ENCODE measurements around the gene OSBPL2.

The OSBPL2 gene

GRCh38 chr20:62262064-62262463 is 23.7 kb downstream of the OSBPL2 start:
- Mint-ChIP-seq H3K9me3 (peaks cover 0 to 3% of the 10 kb centered on the region in 2 donors), H3K36me3 (peaks cover 41 to 58% of the 10 kb centered on the region in 2 donors), H3K4me3 (no peak overlapping the region), H3K4me1 (peaks cover 0 to 2% of the 10 kb centered on the region in 2 donors), H3K27ac (no peak overlapping the region), H3K27me3 (no peaks in the 10 kb centered on the region)
- no peak for DNase-seq
- no peak for ATAC-seq (replicated peaks)

- ATAC-seq (replicated peaks) (no peak), DNase-seq (no peak)
- no peaks in the 10 kb centered on the region for H3K27me3 Mint-ChIP-seq
- peaks cover 0 to 3% of the 10 kb centered on the region in 2 donors for H3K9me3 Mint-ChIP-seq
- H3K27ac Mint-ChIP-seq = no peak overlapping the region
- H3K36me3 Mint-ChIP-seq = peaks cover 39 to 60% of the 10 kb centered on the region in 2 donors
- no peak overlapping the region for H3K4me3 Mint-ChIP-seq
- H3K4me1 Mint-ChIP-seq = peaks cover 0 to 2% of the 10 kb centered on the region in 2 donors
Measured at GRCh38 chr20:62263396-62263795, 25.1 kb downstream of the OSBPL2 start.

DNA sequence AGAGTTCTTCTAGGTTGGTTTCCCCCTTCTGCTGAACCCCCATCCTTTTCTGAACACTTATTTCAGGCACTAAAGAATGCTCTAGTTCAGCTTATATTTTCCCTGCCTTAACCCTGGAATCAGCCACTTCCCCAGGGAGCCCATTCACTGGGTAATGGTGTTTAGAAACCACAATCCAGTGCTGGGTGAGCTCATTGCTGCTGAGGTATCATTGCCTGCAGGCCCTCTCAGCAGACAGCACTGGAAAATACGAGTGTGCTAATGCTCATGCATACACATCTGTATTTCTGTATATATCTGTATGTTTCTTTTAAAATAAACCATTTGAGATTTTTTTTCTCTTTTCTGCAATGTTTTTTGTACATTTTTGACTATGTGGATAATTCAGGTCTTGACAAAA is 27.0 kb downstream of the OSBPL2 start:
- Mint-ChIP-seq H3K4me3 (no peak overlapping the region), H3K9me3 (peaks cover 0 to 3% of the 10 kb centered on the region in 2 donors), H3K4me1 (peaks cover 0 to 2% of the 10 kb centered on the region in 2 donors), H3K27me3 (no peaks in the 10 kb centered on the region), H3K27ac (no peak overlapping the region), H3K36me3 (peaks cover 39 to 58% of the 10 kb centered on the region in 2 donors)
- ATAC-seq (replicated peaks) (no peak), DNase-seq (no peak)

DNA sequence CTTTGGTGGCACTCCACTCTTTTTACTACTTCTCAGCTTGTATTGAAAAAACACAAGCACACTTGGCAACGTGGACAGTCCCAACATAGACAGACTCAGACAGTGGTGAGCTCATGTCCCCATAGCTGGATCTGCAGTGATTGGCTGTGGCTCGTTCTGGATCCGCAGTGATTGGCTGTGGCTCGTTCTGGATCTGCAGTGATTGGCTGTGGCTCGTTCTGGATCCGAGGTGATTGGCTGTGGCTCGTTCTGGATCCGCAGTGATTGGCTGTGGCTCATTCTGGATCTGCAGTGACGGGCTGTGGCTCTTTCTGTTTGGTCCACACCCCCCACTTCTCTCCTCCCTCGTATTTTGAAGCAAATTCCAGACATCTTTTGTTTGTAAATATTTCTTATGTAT is 28.0 kb downstream of the OSBPL2 start:
- DNase-seq = no peak
- Mint-ChIP-seq H3K4me1 (peaks cover 0 to 2% of the 10 kb centered on the region in 2 donors), H3K27ac (no peak overlapping the region), H3K4me3 (no peak overlapping the region), H3K36me3 (peaks cover 37 to 58% of the 10 kb centered on the region in 2 donors), H3K27me3 (no peaks in the 10 kb centered on the region), H3K9me3 (peaks cover 0 to 3% of the 10 kb centered on the region in 2 donors)
- ATAC-seq (replicated peaks) = no peak

- peaks cover 37 to 59% of the 10 kb centered on the region in 2 donors for H3K36me3 Mint-ChIP-seq
- no peak overlapping the region for H3K27ac Mint-ChIP-seq
- peaks cover 0 to 3% of the 10 kb centered on the region in 2 donors for H3K9me3 Mint-ChIP-seq
- DNase-seq (no peak), ATAC-seq (replicated peaks) (no peak)
- no peaks in the 10 kb centered on the region for H3K27me3 Mint-ChIP-seq
- H3K4me1 Mint-ChIP-seq = peaks cover 0 to 2% of the 10 kb centered on the region in 2 donors
- H3K4me3 Mint-ChIP-seq = no peak overlapping the region
Measured at GRCh38 chr20:62266851-62267250, 28.5 kb downstream of the OSBPL2 start.

- Mint-ChIP-seq H3K27me3 (no peaks in the 10 kb centered on the region), H3K9me3 (peaks cover 0 to 3% of the 10 kb centered on the region in 2 donors), H3K4me3 (no peak overlapping the region), H3K4me1 (peaks cover 2 to 4% of the 10 kb centered on the region in 2 donors), H3K27ac (no peak overlapping the region), H3K36me3 (peaks cover 36 to 58% of the 10 kb centered on the region in 2 donors)
- DNase-seq (no peak), ATAC-seq (replicated peaks) (no peak)
Measured at GRCh38 chr20:62267543-62267942, 29.2 kb downstream of the OSBPL2 start.

DNA sequence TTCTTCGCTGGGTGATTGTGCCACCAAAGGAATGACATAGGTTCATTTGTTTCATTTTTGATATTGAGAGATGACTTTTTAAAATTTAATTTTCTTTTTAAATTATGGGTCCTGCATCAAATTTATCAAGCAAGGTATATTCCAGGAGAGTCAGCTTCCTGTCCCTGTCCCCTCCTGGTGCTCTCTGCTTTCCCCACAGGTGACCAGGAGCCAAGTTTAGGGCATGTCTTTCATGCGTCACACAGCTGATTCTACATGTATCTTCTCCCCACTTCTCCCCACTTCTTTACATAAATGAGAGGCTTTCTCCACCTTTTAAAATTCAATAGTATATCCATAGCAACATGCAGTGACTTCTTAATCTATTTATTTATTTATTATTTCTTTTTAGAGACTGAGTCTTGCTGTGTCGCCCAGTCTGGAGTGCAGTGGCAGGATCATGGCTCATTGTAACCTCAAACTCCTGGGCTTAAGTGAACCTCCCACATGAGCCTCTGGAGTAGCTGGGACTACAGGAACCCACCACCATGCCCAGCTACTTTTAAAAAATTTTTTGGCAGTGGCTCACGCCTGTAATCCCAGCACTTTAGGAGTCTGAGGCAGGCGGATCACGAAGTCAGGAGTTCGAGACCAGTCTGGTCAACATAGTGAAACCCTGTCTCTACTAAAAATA is 30.0 kb downstream of the OSBPL2 start:
- H3K4me3 Mint-ChIP-seq = no peak overlapping the region
- ATAC-seq (replicated peaks) = no peak
- DNase-seq = no peak
- peaks cover 0 to 3% of the 10 kb centered on the region in 2 donors for H3K9me3 Mint-ChIP-seq
- H3K4me1 Mint-ChIP-seq = peaks cover 3 to 12% of the 10 kb centered on the region in 2 donors
- no peaks in the 10 kb centered on the region for H3K27me3 Mint-ChIP-seq
- H3K36me3 Mint-ChIP-seq = peaks cover 36 to 61% of the 10 kb centered on the region in 2 donors
- H3K27ac Mint-ChIP-seq = no peak overlapping the region

- H3K27ac Mint-ChIP-seq = no peak overlapping the region
- no peak for ATAC-seq (replicated peaks)
- peaks cover 0 to 3% of the 10 kb centered on the region in 2 donors for H3K9me3 Mint-ChIP-seq
Measured at GRCh38 chr20:62269378-62269777, 31.1 kb downstream of the OSBPL2 start.

GRCh38 chr20:62269871-62270270 is 31.6 kb downstream of the OSBPL2 start:
- H3K27ac Mint-ChIP-seq = no peak overlapping the region
- H3K4me3 Mint-ChIP-seq = no peak overlapping the region
- H3K9me3 Mint-ChIP-seq = peaks cover 0 to 3% of the 10 kb centered on the region in 2 donors
- DNase-seq (no peak), ATAC-seq (replicated peaks) (no peak)
- H3K36me3 Mint-ChIP-seq = peaks cover 43 to 67% of the 10 kb centered on the region in 2 donors
- peaks cover 16 to 27% of the 10 kb centered on the region in 2 donors for H3K4me1 Mint-ChIP-seq
- H3K27me3 Mint-ChIP-seq = no peaks in the 10 kb centered on the region

More at GRCh38 chr20:62269378-62269777, 31.1 kb downstream of the OSBPL2 start:
- H3K27me3 Mint-ChIP-seq = no peaks in the 10 kb centered on the region
- no peak overlapping the region for H3K4me3 Mint-ChIP-seq
- DNase-seq = no peak
- H3K4me1 Mint-ChIP-seq = peaks cover 11 to 22% of the 10 kb centered on the region in 2 donors
- peaks cover 43 to 67% of the 10 kb centered on the region in 2 donors for H3K36me3 Mint-ChIP-seq

- no peak overlapping the region for H3K4me3 Mint-ChIP-seq
- ATAC-seq (replicated peaks) (no peak), DNase-seq (no peak)
- H3K27me3 Mint-ChIP-seq = no peaks in the 10 kb centered on the region
- H3K27ac Mint-ChIP-seq = no peak overlapping the region
- peaks cover 44 to 53% of the 10 kb centered on the region in 2 donors for H3K36me3 Mint-ChIP-seq
- no peaks in the 10 kb centered on the region for H3K9me3 Mint-ChIP-seq
- peaks cover 21 to 35% of the 10 kb centered on the region in 2 donors for H3K4me1 Mint-ChIP-seq
Measured at GRCh38 chr20:62272200-62272599, 33.9 kb downstream of the OSBPL2 start.

GRCh38 chr20:62273416-62273815 is 35.1 kb downstream of the OSBPL2 start:
- Mint-ChIP-seq H3K27ac (no peak overlapping the region), H3K9me3 (no peaks in the 10 kb centered on the region), H3K4me1 (peaks cover 23 to 35% of the 10 kb centered on the region in 2 donors), H3K36me3 (peaks cover 39 to 60% of the 10 kb centered on the region in 2 donors), H3K27me3 (no peaks in the 10 kb centered on the region), H3K4me3 (no peak overlapping the region)
- DNase-seq (no peak), ATAC-seq (replicated peaks) (no peak)

DNA sequence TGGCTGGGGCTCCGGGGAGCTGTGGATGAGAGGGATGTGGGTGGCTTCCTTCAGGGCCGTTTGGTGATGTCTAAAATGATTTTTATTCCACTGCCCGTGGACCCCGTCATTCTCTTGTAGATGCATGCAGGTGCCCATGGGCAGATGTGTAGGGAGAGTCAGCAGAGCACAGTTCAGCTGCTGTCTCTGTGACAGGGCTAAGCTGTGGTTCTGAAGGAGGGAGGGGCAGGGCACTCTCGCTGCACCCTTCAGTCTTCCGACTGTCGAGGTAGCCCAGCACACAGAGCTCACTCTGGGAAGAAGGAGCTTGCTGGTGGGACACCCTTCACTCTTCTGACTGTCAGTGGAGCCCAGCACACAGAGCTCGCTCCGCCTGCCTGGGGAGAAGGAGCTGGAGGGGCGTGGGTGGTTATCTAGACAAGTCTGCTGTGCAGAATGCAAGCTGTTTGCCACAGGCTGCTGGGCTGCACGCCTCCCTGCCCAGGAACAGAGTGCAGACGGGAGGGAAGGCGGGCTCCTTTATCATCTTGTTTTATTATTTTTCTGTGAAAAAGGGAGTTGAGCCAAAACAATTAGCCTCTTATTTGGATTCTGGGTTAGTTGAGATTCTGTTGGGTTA is 36.1 kb downstream of the OSBPL2 start:
- DNase-seq (no peak), ATAC-seq (replicated peaks) (peak; percentile 87 to 90)
- Mint-ChIP-seq H3K36me3 (peaks cover 44 to 65% of the 10 kb centered on the region in 2 donors), H3K27ac (peak overlapping the region; percentile 86), H3K4me3 (peak overlapping the region in 1 of 2 donors; percentile 66), H3K9me3 (no peaks in the 10 kb centered on the region), H3K4me1 (peaks cover 27 to 35% of the 10 kb centered on the region in 2 donors), H3K27me3 (no peaks in the 10 kb centered on the region)

GRCh38 chr20:62275219-62275618 is 36.9 kb downstream of the OSBPL2 start:
- Mint-ChIP-seq H3K4me1 (peaks cover 27 to 35% of the 10 kb centered on the region in 2 donors), H3K27me3 (no peaks in the 10 kb centered on the region), H3K36me3 (peaks cover 44 to 69% of the 10 kb centered on the region in 2 donors), H3K9me3 (no peaks in the 10 kb centered on the region), H3K27ac (peak overlapping the region; percentile 86), H3K4me3 (no peak overlapping the region)
- ATAC-seq (replicated peaks) (peak; percentile 59 to 68), DNase-seq (no peak)

DNA sequence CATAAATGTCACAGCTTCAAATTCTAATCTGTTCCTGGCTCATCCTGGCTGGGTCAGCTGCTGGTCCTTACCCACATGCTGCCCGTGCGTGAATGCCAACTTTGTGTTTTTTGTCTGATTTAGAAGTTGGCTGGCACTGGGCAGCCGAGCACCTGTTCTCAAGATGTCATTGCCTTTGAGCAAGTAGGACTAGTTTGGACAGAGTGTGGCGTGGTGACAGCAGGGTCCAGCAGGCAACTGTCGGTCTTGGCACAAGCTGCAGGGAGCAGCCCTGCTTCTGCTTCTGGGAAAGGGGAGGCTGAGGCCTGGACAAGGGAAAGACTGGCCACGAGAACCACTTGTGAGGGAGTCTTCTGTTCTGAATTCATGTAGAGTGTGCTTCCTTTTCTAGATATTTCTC is 38.1 kb downstream of the OSBPL2 start:
- no peak overlapping the region for H3K4me3 Mint-ChIP-seq
- H3K27ac Mint-ChIP-seq = no peak overlapping the region
- H3K27me3 Mint-ChIP-seq = no peaks in the 10 kb centered on the region
- peaks cover 44 to 67% of the 10 kb centered on the region in 2 donors for H3K36me3 Mint-ChIP-seq
- H3K4me1 Mint-ChIP-seq = peaks cover 27 to 35% of the 10 kb centered on the region in 2 donors
- H3K9me3 Mint-ChIP-seq = no peaks in the 10 kb centered on the region
- DNase-seq (no peak), ATAC-seq (replicated peaks) (no peak)

DNA sequence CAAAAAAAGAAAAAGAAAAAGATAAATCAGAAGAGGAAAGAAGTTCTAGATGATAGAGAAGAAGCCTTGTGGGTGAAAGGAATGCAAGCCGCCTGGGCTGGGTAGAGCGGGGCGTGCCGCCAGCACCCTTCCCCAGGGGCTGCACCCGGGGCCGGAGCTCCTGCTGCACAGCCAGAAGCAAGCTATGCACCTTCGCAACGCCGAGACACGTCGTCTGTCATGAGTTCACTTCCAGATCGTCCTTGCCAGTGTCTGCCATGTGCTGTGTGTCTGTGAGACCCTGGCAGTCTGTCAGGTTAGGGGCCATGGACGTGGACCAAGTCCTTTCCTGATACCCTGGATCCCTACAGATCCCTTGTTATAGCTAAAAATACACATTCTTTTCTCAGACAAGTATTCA is 38.9 kb downstream of the OSBPL2 start:
- no peak for ATAC-seq (replicated peaks)
- H3K27ac Mint-ChIP-seq = no peak overlapping the region

More for the DNA sequence above, 38.9 kb downstream of the OSBPL2 start:
- Mint-ChIP-seq H3K27me3 (no peaks in the 10 kb centered on the region), H3K4me3 (no peak overlapping the region), H3K4me1 (peaks cover 27 to 34% of the 10 kb centered on the region in 2 donors), H3K9me3 (no peaks in the 10 kb centered on the region), H3K36me3 (peaks cover 45 to 68% of the 10 kb centered on the region in 2 donors)
- DNase-seq = no peak
